GM18520 (cell line): ENCODE data around the gene RFK.
"Not testable (repeated sequence)": the region's sequence is repeated elsewhere in the genome, so short reads cannot be mapped to it uniquely, and the experiment has no call there.

Source experiments
- ATAC-seq: cut with Tn5 transposase; IDR thresholded peaks from one replicate; pipeline ENCODE4 v1.9.1; 2021; ENCODE audit not compliant: unreplicated experiment

RFK gene

GRCh38 chr9:76394195-76394959, at the start of gene RFK:
RFK (minus strand) TSS chr9:76394426; CDS start chr9:76394171, 255 bp downstream.
- ATAC-seq = peak; percentile 53

GRCh38 chr9:76443887-76444286, 49.7 kb upstream of the RFK start:
- no peak for ATAC-seq

GRCh38 chr9:76441551-76442322, 47.5 kb upstream of the RFK start:
- ATAC-seq = peak; percentile 46

GRCh38 chr9:76438841-76439588, 44.8 kb upstream of the RFK start:
- peak; percentile 68 for ATAC-seq

- not testable (repeated sequence) for ATAC-seq
Measured at GRCh38 chr9:76437017-76437699, 42.9 kb upstream of the RFK start.

- not testable (repeated sequence) for ATAC-seq
Measured at GRCh38 chr9:76434897-76435296, 40.7 kb upstream of the RFK start.

- ATAC-seq = no peak
Measured at GRCh38 chr9:76433836-76434235, 39.6 kb upstream of the RFK start.

GRCh38 chr9:76433406-76433805, 39.2 kb upstream of the RFK start:
- ATAC-seq = no peak

GRCh38 chr9:76431601-76432000, 37.4 kb upstream of the RFK start:
- ATAC-seq = no peak

GRCh38 chr9:76426807-76427419, 32.7 kb upstream of the RFK start:
- ATAC-seq = no peak

- no peak for ATAC-seq
Measured at GRCh38 chr9:76425677-76426453, 31.6 kb upstream of the RFK start.

- no peak for ATAC-seq
Measured at GRCh38 chr9:76424491-76424890, 30.3 kb upstream of the RFK start.

- ATAC-seq = no peak
Measured at GRCh38 chr9:76423216-76424177, 29.3 kb upstream of the RFK start.

- ATAC-seq = no peak
Measured at GRCh38 chr9:76419782-76420380, 25.7 kb upstream of the RFK start.

- ATAC-seq = no peak
Measured at GRCh38 chr9:76417394-76417793, 23.2 kb upstream of the RFK start.

GRCh38 chr9:76415731-76416130, 21.5 kb upstream of the RFK start:
- ATAC-seq = no peak

GRCh38 chr9:76415154-76415553, 20.9 kb upstream of the RFK start:
- ATAC-seq = no peak

- ATAC-seq = peak; percentile 74
Measured at GRCh38 chr9:76414661-76415060, 20.4 kb upstream of the RFK start.
